Endothelial cell of umbilical vein (primary cell): ENCODE data around the gene SLC8A1. TPM values are rescaled to one million over a fixed set of nuclear protein-coding genes. Genes with fewer than 3 reads are reported as not detected.

ENCODE experiments used
- BruUV-seq: library from RNA; stranded (reverse); fragments of 400-500 nt; replicated peaks from 2 replicates; lab custom pipeline; 2021; lab: Mats Ljungman, UMichigan
- CTCF ChIA-PET: fragments of 300-600, 350-600 bp; sonication (Branson Sonifier 250); formaldehyde crosslinking; loops from one replicate; lab custom pipeline; 2021; ENCODE audit warnings: antibody characterized with exemption, inconsistent platforms; lab: Charles Lee
- POLR2A ChIA-PET: fragments of 300-600, 350-600 bp; sonication (Branson Sonifier 250); formaldehyde crosslinking; loops from one replicate; lab custom pipeline; 2021; ENCODE audit warnings: antibody characterized with exemption, inconsistent platforms; lab: Charles Lee
- DNase-seq: peaks from one replicate; pipeline ENCODE4 v3.0.0-alpha.2; 2011; ENCODE audit warnings: low read depth, low spot score
- FAIRE-seq: peaks from 2 replicates; lab custom pipeline; 2011; peaks lifted over from hg19 to GRCh38; lab: Jason Lieb, UNC
- H2AFZ ChIP-seq: 2 replicates; pipeline ENCODE4 v1.6.0; 2012; ENCODE audit warnings: low read depth, low read length, control low read depth, inconsistent platforms
- H3K27ac ChIP-seq: 2 replicates; pipeline ENCODE4 v1.5.1; 2011; ENCODE audit warnings: low read depth, mild to moderate bottlenecking, control low read depth, low read length, moderate library complexity; ENCODE audit not compliant: insufficient read depth
- H3K27me3 ChIP-seq, 2 experiments: 2 replicates each; pipeline versions ENCODE4 v1.6.0 to v1.6.1; 2011; ENCODE audit warnings: low read length in 2 of 2, mixed read lengths in 1 of 2; ENCODE audit not compliant: control insufficient read depth in 2 of 2, insufficient read depth in 2 of 2
- H3K36me3 ChIP-seq, 2 experiments: 2 replicates in 1 of 2; 3 replicates in 1 of 2; pipeline ENCODE4 v1.5.1; 2011; ENCODE audit warnings: low read length in 2 of 2, mild to moderate bottlenecking in 1 of 2, moderate library complexity in 1 of 2; ENCODE audit not compliant: control insufficient read depth in 2 of 2, insufficient read depth in 2 of 2; ENCODE audit errors: extremely low read depth in 1 of 2
- H3K4me1 ChIP-seq: 3 replicates; pipeline ENCODE4 v1.5.1; 2011; ENCODE audit warnings: mild to moderate bottlenecking, low read length; ENCODE audit not compliant: control insufficient read depth, insufficient read depth; ENCODE audit errors: extremely low read depth
- H3K4me2 ChIP-seq: 2 replicates; pipeline ENCODE4 v1.6.1; 2011; ENCODE audit warnings: low read length, control low read depth, mixed read lengths; ENCODE audit not compliant: insufficient read depth
- H3K4me3 ChIP-seq, 3 experiments: fragments of 200-600 bp in 1 of 3; sonication (generic), shearing (Covaris generic) in 1 of 3; replicated peaks in 1 of 3; 2 replicates each; pipeline ENCODE4 v1.5.1; 2011 to 2016; ENCODE audit warnings: control low read depth in 3 of 3, low read length in 3 of 3, mild to moderate bottlenecking in 2 of 3, inconsistent platforms in 1 of 3, low read depth in 1 of 3, moderate library complexity in 1 of 3; ENCODE audit not compliant: insufficient read depth in 1 of 3
- H3K79me2 ChIP-seq: 2 replicates; pipeline ENCODE4 v1.6.0; 2012; ENCODE audit warnings: low read length, inconsistent platforms; ENCODE audit not compliant: control insufficient read depth, insufficient read depth
- H3K9ac ChIP-seq: replicated peaks from 2 replicates; pipeline ENCODE3; 2011; ENCODE audit warnings: low read length, control low read depth; ENCODE audit not compliant: insufficient read depth; ENCODE audit errors: extremely low read depth
- H3K9me1 ChIP-seq: replicated peaks from 3 replicates; pipeline ENCODE4 v1.6.0; 2011; ENCODE audit warnings: mild to moderate bottlenecking, low read length; ENCODE audit not compliant: control insufficient read depth, insufficient read depth; ENCODE audit errors: extremely low read depth
- H3K9me3 ChIP-seq: replicated peaks from 2 replicates; pipeline ENCODE4 v1.5.1; 2012; ENCODE audit warnings: low read length, inconsistent platforms; ENCODE audit not compliant: control insufficient read depth, insufficient read depth
- H4K20me1 ChIP-seq: replicated peaks from 2 replicates; pipeline ENCODE3; 2011; ENCODE audit warnings: mild to moderate bottlenecking, low read length; ENCODE audit not compliant: control insufficient read depth, insufficient read depth; ENCODE audit errors: extremely low read depth
- EZH2 ChIP-seq: IDR thresholded peaks from 2 replicates; pipeline ENCODE4 v1.6.1; 2012; ENCODE audit warnings: borderline replicate concordance, low read depth, mild to moderate bottlenecking, moderate library complexity, low read length, inconsistent platforms; ENCODE audit not compliant: severe bottlenecking
- FOS ChIP-seq: IDR thresholded peaks from 2 replicates; pipeline ENCODE4 v1.6.1; 2011; ENCODE audit warnings: mild to moderate bottlenecking, low read length, moderate library complexity, borderline replicate concordance; ENCODE audit not compliant: insufficient read depth
- MYC ChIP-seq: IDR thresholded peaks from one replicate; pipeline ENCODE4 v1.6.1; 2011; ENCODE audit warnings: mild to moderate bottlenecking, low read depth, low read length
- dilution Hi-C: fragments of 300-500 bp; cut with MboI; formaldehyde crosslinking; loops from one replicate; pipeline ENCODE4 v1.15.0; 2019; ENCODE audit warnings: low sequenced_read_pairs; ENCODE audit not compliant: extremely low pct_ligation_motif_present
- intact Hi-C: fragments of 100-400 bp; cut with micrococcal nuclease; formaldehyde crosslinking; loops from one replicate; pipeline ENCODE4 v1.10.0; 2022
- polyA plus RNA-seq, 4 experiments: library from polyadenylated mRNA; depleted of rRNA in 3 of 4; stranded (reverse) in 3 of 4; unstranded in 1 of 4; fragments of >200 nt; gene quantifications; 2 replicates each; pipeline versions ENCODE4 v1.2.1 to v1.2.3, GENCODE V29; 2011 to 2012; ENCODE audit warnings: missing spikeins in 1 of 4
- total RNA-seq: library from RNA; stranded (reverse); gene quantifications from 2 replicates; pipeline ENCODE4 v1.2.3, GENCODE V29; 2021
- TF ChIP-seq, protein P1 (sequence below), 2 donors: IDR thresholded peaks; 1 replicate in 1 of 2; 2 replicates in 1 of 2; pipeline ENCODE4 v1.5.1; 2011; ENCODE audit warnings: low read length in 2 of 2, mild to moderate bottlenecking in 2 of 2, moderate library complexity in 2 of 2, control low read depth in 1 of 2, inconsistent platforms in 1 of 2, low read depth in 1 of 2; ENCODE audit not compliant: insufficient read depth in 1 of 2; ENCODE audit errors: extremely low read depth in 1 of 2
- TF ChIP-seq, protein P2 (sequence below): IDR thresholded peaks from 2 replicates; pipeline ENCODE4 v1.6.1; 2011; ENCODE audit not compliant: insufficient read depth, insufficient read length

SLC8A1 gene
- total and polyA plus RNA-seq, 2 donors (not counting 3 experiments of a cell fraction or from before 2014, with no cell fraction given): 0.19 to 1.8 TPM

DNA sequence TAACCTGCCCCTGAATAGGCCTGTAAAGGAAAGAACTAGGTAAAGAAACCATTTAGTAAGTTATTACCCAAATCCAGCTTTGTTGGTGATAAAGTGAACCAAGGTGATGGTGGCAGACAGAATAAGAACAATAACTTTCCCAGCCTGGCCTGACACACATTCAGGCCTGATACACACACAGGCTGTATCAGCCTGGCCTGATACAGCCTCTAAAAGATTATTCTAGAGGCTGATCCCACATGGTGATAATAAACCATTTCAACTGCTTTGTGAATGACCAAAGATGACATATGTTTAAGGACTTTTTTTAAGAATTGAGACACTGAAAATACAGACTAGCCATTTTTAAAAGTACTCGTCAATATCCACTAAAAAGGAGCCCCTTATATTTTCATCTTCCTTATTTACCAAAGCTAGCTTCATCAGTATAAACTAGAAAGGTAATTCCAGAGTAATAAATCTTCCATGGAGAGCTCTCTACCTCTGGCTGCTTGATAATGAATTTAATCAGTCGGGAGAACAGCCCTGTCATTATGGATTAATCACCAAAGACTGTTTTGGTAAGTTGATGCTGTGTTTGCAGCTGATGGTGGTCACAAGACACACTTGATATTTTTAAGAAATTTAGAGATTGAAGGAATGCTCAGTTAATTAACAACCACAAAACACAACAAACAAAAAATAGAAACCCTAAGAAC lies 77.2 kb downstream of the SLC8A1 start:
- FAIRE-seq (no peak), DNase-seq (no peak)
- H3K79me2 ChIP-seq: no peaks in the 10 kb centered on the region
- no peaks in the 10 kb centered on the region for H3K27me3 ChIP-seq
- intact Hi-C loops: no loop called here
- no peak overlapping the region for H3K4me2 ChIP-seq
- no peaks in the 10 kb centered on the region for H3K9me1 ChIP-seq
- H3K9ac ChIP-seq: no peak overlapping the region
- H2AFZ ChIP-seq: no peak overlapping the region
- no peaks in the 10 kb centered on the region for H3K36me3 ChIP-seq
- H3K9me3 ChIP-seq: no peaks in the 10 kb centered on the region
- no peaks in the 10 kb centered on the region for H3K4me1 ChIP-seq
- H3K27ac ChIP-seq: no peak overlapping the region
- CTCF ChIA-PET: interaction anchor here (1.0 kb wide), 1 partner anchor 113 kb away, joined by 3 read pairs; no protein-coding TSS in a partner anchor
- no peaks in the 10 kb centered on the region for H4K20me1 ChIP-seq
- no TSS peak for BruUV-seq
- TF ChIP-seq FOS: no peak
- TF ChIP-seq MYC: no peak
- TF ChIP-seq EZH2: no peak
- TF ChIP-seq, protein P1, sequence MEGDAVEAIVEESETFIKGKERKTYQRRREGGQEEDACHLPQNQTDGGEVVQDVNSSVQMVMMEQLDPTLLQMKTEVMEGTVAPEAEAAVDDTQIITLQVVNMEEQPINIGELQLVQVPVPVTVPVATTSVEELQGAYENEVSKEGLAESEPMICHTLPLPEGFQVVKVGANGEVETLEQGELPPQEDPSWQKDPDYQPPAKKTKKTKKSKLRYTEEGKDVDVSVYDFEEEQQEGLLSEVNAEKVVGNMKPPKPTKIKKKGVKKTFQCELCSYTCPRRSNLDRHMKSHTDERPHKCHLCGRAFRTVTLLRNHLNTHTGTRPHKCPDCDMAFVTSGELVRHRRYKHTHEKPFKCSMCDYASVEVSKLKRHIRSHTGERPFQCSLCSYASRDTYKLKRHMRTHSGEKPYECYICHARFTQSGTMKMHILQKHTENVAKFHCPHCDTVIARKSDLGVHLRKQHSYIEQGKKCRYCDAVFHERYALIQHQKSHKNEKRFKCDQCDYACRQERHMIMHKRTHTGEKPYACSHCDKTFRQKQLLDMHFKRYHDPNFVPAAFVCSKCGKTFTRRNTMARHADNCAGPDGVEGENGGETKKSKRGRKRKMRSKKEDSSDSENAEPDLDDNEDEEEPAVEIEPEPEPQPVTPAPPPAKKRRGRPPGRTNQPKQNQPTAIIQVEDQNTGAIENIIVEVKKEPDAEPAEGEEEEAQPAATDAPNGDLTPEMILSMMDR (IDR thresholded peaks at IDR 0.05; ENCODE audit: extremely low read depth in 1 of 2, insufficient read depth in 1 of 2, low read depth in 1 of 2, low read length in 2 of 2): no peak
- TF ChIP-seq, protein P2, sequence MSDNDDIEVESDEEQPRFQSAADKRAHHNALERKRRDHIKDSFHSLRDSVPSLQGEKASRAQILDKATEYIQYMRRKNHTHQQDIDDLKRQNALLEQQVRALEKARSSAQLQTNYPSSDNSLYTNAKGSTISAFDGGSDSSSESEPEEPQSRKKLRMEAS: no peak
- POLR2A ChIA-PET: no interaction called here
- H3K4me3 ChIP-seq: no peak overlapping the region
- dilution Hi-C loops: no loop called here
